ENCODE data around the gene DDX3X.
A peak's percentile ranks its signal among the peaks of the same experiment; 100 is the strongest.
"Not testable (repeated sequence)": the region's sequence is repeated elsewhere in the genome, so short reads cannot be mapped to it uniquely, and the experiment has no call there.

DDX3X gene

GRCh38 chrX:41329101-41329500 is 4.9 kb upstream of the DDX3X start:
- no peak for DNase-seq (ENCODE audit: low read depth)

GRCh38 chrX:41332005-41332404 is 2.0 kb upstream of the DDX3X start:
- DNase-seq (ENCODE audit: low read depth) = no peak

GRCh38 chrX:41332408-41333002 is 1.5 kb upstream of the DDX3X start:
- DNase-seq (ENCODE audit: low read depth) = no peak

GRCh38 chrX:41333003-41333743 is 789 bp upstream of the DDX3X start:
- peak; percentile 64 for DNase-seq (ENCODE audit: low read depth)

- DNase-seq (ENCODE audit: low read depth) = peak; percentile 32
Measured at GRCh38 chrX:41334363-41335197, 618 bp downstream of the DDX3X start.

GRCh38 chrX:41335198-41335957 is 1.4 kb downstream of the DDX3X start:
- DNase-seq (ENCODE audit: low read depth) = no peak

- DNase-seq (ENCODE audit: low read depth) = no peak
Measured at GRCh38 chrX:41335958-41336331, 2.0 kb downstream of the DDX3X start.

- DNase-seq (ENCODE audit: low read depth) = no peak
Measured at GRCh38 chrX:41336447-41336846, 2.5 kb downstream of the DDX3X start.

- DNase-seq (ENCODE audit: low read depth) = no peak
Measured at GRCh38 chrX:41337140-41337539, 3.2 kb downstream of the DDX3X start.

- DNase-seq (ENCODE audit: low read depth) = no peak
Measured at GRCh38 chrX:41338436-41338835, 4.5 kb downstream of the DDX3X start.

- DNase-seq (ENCODE audit: low read depth) = no peak
Measured at GRCh38 chrX:41339148-41339547, 5.2 kb downstream of the DDX3X start.

- no peak for DNase-seq (ENCODE audit: low read depth)
Measured at GRCh38 chrX:41344053-41344452, 10.1 kb downstream of the DDX3X start.

GRCh38 chrX:41347186-41347585 is 13.2 kb downstream of the DDX3X start:
- no peak for DNase-seq (ENCODE audit: low read depth)

GRCh38 chrX:41348551-41348950 is 14.6 kb downstream of the DDX3X start:
- DNase-seq (ENCODE audit: low read depth) = no peak

- no peak for DNase-seq (ENCODE audit: low read depth)
Measured at GRCh38 chrX:41350150-41350975, 16.4 kb downstream of the DDX3X start.

- no peak for DNase-seq (ENCODE audit: low read depth)
Measured at GRCh38 chrX:41350976-41351569, 17.1 kb downstream of the DDX3X start.

GRCh38 chrX:41351923-41352322 is 18.0 kb downstream of the DDX3X start:
- no peak for DNase-seq (ENCODE audit: low read depth)

- no peak for DNase-seq (ENCODE audit: low read depth)
Measured at GRCh38 chrX:41352329-41352838, 18.4 kb downstream of the DDX3X start.

- no peak for DNase-seq (ENCODE audit: low read depth)
Measured at GRCh38 chrX:41353985-41354384, 20.0 kb downstream of the DDX3X start.

- DNase-seq (ENCODE audit: low read depth) = no peak
Measured at GRCh38 chrX:41369152-41369551, 35.2 kb downstream of the DDX3X start.

GRCh38 chrX:41371575-41371974 is 37.6 kb downstream of the DDX3X start:
- not testable (repeated sequence) for DNase-seq (ENCODE audit: low read depth)
